Activated CD8-positive, alpha-beta memory T cell treated with anti-CD3 and anti-CD28 coated beads, Interleukin-2, amount 50 U/mL, for 24 hours (primary cell): Measurements from ENCODE around the gene GMDS.

ENCODE experiments used
- DNase-seq: peaks from one replicate; pipeline ENCODE4 v3.0.0-alpha.2; 2020; ENCODE audit errors: extremely low read depth

The GMDS gene

DNA sequence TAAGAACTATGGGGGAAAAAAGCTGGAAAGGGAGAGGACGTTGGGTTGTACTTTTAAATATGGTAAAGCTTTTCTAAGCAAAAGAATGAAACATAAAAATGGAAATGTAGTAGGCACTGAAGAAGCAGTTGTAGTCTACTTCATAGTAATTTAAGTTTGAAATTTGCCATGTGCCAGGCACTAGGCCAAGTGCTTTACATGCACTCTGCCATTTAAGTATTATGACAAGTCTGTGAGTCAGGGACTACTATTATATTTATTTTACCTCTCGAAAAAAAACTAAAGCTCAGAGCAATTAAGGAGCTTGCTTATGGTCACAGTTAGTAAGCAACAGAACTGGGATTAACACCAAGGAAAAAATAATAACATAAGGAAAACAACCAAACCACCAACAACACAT, 257.8 kb downstream of the GMDS start:
- no peak for DNase-seq

DNA sequence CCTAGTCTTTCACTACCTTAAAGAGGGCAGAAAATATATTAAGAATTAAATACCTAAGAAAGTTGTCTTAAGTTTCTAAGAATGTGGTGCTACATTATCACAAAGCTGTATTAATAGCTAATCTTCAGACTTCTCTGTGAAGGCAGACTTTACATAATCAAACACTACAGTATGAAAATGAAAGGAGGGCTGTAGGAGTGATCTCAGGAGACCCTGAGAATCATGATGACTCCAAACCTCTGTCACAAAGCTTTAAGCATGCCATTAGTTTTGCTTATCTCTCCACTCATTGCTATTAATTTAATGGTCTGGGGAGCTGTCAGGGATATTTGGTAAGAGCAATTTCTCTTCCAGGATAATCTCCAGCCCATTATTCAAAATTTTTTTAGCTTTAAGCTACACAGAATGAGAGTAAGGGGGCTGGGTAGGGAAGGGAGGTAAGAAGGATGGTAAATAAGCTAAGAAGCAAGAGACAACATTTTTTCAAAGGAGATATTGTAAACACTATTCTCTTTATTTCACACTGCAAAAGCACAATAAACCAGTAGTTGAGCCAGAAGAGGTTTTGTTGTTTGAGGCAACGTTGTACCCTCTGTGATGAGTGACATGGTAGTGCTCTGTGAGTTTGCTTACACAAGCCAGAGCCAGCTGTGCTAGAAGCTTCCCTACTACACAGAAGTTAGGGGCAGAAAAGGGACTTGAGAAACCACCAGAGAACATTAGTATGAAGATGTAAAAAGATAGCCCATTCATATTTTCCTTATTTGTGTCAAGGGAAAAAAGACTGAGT, 258.8 kb downstream of the GMDS start:
- no peak for DNase-seq

DNA sequence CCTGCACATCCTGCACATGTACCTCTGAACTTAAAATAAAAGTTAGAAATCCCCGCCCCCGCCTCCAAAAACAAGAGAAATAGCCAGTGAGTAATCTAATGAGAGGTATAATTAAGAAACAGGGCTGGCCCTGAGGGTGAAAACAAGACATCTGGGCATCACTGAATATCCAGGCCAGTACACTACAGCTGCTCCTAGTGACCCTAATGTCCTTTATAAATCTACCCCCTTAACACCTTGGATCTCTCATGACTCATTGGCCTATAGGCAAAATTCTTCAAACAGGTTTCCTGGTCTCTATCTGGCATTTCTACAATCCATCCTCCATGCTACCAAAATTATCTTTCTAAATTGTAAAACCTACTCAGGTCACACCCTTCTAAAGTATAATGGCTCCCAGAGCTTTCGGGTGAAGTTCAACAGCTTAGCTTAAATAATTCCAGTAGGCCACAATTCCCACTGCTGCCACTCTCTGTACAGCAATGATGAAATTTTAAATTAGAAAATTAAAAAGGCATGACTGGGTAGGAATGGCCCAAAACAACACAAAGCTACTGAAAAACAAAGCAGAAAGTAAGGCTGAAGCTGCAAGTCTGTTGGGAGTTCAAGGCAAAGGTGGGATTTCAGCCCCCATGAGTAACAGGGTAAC, 260.9 kb downstream of the GMDS start:
- DNase-seq: no peak

DNA sequence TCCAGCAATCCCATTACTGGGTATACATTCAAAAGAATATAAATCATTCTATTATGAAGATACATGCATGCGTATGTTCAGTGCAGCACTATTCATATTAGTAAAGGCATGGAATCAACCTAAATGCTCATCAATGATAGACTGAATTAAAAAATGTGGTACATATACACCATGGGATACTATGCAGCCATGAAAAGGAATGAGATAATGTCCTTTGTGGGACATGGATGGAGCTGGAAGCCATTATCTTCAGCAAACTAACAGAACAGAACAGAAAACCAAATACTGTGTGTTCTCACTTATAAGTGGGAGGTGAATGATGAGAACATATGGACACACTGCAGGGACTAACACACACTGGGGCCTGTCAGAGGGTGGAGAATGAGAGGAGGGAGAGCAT, 261.6 kb downstream of the GMDS start:
- no peak for DNase-seq

DNA sequence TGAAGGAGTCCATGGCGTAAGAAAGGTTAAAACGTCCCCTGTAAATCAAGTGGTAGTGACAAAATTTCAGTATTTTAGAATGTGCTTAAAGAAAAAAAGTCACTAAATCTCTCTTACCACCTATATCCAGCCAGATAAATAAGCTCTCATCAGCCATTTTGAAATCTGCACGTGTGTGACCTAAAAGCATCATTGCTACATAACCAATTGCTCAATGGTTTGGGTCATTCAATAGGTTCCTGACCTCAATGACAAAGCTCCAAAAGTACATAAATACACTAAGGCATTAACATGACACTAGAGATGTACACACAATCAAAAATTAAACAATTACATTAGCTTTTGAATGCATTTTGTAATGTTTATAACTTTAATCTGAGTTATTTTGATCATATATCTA, 272.4 kb downstream of the GMDS start:
- no peak for DNase-seq

DNA sequence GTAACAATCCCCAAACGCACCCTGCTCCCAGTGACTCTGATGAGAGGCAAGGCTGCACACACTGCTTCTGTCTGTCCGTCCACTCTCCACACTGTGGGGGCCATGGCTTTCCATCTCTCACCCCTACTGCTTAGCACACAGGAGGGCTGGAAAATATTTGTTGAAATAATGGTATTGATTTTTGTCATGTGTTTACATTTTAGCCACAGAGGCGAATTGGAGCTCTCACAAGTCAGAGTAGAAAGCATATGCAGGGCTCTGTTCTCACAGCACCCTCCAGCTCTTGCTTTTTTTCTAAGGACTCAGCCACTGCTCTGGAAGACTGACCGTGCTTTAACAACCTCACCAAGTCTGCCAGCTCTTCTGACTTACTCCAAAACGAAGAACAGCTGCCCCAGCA, 273.8 kb downstream of the GMDS start:
- DNase-seq: no peak

DNA sequence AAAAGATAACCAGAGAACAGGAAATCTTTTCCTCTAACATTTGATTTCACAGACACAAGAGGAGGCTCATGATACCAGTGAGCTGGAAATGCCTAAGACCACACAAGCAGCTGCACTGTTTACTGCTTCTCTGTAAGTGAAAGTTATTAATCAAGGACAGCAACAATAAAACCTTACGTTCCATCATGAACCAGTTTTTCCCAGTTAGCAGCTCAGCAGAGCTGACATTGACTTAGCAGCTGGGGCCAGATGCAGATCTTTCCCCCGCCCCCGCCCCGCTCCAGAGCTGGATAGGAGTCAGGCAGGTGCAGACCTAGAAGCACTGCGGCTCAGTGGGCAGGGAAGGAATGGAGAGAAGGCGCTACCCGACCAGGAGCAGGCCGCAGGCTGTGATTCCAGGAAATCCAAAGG, 275.2 kb downstream of the GMDS start:
- no peak for DNase-seq

DNA sequence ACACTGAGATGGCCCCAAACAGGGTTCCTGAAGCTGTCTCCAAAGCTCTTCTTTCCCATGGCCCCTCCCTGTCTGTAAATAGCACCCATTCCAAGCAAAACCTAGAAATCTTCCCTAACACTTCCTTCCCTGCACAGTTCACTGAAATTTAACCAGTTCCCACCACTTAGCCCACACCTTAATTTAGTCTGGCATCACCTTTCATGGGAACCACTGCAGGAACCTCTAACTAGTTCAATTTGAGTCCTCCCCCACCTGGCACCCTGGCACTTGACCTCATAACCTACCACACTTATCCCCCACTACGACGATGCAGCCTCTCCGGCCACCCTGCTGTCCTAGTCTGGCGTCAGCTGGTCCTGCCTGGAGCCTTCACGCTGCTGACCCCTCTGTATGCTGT, 278.7 kb downstream of the GMDS start:
- no peak for DNase-seq

DNA sequence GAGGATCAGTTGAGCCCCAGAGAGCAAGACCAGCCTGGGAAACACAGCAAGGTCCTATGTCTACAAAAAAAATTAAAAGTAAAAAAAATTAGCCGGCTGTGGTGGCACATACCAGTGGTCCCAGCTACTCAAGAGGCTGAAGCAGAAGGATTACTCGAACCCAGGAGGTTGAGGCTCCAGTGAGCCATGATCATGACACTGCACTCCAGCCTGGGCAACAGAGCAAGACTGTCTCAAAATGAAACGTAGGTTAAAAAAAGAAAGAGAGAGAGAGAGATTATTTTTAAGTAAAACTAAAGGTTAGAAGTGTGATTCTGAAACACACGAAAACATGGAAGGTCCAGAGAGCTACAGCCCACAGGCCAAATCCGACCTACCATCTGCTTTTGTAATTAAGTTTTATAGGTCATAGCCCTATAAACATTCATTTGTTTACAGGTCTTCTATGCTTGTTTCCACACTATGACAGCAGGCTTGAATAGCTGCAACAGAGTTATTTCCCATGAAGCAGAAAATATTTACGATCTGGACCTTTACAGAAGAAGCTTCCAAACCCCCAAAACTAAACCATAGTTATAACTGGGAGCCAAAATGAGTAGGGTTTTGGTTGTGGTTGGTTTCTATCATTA, 279.7 kb downstream of the GMDS start:
- no peak for DNase-seq

DNA sequence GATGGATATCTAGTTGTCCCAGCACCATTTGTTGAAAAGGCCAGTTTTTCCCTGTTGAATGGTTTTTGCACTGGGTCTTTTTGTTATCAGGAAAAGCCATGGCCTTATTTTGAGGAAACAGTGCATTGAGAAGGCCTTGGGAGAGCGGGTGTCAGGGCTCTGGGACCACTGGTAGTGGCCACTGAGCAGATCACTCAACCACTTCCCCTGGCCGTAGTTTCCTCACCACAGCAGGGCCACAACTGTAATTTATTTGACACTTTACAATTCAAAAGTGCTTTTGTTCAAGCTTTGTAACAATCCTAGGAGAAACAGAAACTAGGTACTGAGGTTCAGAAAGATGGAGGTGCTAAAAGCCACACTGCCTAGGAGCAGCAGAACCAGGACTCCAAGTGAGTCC, 281.8 kb downstream of the GMDS start:
- DNase-seq: no peak

DNA sequence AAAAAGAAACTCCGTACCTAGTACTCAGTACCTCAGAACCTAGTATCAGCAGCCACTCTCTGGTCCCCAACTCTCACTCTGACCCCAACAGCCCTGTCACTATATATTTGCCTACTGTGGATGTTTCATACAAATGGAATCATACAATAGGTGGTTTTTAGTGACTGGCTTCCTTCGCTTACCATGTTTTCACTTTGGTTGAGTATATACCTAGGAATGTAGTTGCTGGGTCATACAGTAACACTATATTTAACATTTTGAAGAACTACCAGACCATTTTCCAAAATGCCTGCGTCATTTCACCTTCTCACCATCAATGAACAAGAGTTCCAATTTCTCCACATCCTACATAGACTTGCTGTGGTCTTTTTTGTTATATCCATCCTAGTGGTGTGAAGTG, 283.2 kb downstream of the GMDS start:
- no peak for DNase-seq

DNA sequence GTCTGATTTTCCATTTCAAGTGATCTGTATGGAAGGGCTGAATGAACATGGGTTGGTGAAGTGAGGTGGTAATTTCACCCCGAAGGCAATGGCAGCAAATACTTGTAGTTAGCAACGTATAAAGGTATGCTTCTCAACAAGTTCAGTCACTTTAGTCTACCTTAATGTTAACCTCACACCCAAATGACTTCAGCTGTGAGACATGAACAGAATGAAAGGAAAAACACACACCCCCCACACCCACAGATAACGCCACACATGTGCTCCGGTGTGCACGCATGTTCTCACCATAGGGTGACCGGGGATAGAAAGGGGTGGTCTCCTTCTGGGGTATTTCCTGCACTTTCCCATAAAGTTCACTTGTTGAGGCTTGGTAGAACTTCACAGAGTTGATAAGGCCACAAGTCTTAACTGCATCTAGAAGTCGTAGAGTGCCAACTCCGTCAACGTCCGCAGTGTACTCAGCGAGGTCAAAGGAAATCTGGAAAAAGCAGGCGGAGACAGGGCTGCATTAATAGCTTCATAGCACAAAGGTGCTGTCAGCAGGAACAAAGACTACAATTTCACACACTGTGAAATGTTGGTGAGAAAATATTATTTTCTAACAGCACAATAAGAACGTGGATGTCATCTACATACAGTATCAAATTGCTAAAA, 284.8 kb downstream of the GMDS start:
- DNase-seq: no peak

DNA sequence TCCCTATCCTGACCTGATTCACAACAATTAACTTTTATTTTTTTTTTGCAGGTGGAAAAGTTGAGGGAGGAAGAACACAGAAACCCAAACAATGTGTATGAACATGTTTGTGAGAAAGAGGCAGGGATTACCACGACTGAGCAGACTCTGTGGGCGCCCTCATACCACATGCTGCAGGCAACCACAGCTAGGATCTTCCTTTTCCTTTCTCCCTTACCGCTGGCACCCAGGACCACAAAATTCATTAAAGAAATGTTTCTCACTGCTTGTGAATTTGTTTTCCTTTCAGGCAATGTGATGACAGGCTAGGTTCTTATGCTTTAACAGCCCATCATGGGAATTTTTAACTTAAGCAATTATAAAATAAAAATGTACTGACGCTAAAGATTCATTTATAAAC, 287.1 kb downstream of the GMDS start:
- DNase-seq: no peak

DNA sequence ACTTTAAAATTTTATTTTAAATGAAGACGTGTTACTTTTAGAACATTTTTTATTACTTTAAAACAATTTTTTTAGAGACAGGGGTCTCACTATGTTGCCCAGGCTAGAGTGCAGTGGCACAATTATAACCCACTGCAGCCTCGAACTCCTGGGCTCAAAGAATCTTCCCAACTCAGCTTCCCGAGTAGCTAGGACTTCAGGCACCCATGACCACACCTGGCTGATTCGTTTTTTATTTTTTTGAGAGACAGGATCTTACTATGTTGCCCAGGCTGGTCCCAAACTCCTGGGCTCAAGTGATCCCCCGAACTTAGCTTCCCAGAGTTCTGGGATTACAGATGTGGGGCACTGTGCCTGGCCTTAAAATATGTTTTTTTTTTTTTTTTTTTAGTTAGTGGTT, 287.7 kb downstream of the GMDS start:
- DNase-seq: no peak

DNA sequence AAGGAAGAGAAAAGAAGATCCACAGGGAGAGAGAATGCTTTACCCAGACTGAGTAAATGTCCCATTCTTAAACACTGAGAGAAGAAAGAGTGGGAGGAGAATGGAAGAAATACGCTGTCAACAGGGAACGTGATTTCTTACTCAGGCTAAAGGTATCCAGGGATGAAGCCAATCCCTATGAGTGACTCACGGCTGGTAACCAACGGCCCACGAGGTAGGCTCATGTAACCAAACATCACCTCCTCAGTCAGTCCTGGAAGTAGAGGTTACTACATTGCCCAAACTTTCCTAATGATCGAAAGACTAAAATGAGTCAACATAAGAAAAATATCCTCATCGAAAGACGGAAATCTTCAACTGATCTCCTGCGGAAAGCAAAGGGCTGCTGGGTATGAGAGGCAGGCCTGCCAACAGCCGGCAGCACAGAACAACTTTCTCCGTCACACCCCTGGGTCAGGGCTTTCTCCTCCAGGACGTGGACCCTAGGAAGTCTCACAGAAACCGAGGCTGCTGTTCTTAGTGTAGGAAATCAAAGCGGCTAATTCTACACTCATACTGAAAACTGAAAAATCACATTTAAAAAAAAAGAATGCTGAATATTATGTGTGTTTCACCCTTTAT, 292.6 kb downstream of the GMDS start:
- no peak for DNase-seq

DNA sequence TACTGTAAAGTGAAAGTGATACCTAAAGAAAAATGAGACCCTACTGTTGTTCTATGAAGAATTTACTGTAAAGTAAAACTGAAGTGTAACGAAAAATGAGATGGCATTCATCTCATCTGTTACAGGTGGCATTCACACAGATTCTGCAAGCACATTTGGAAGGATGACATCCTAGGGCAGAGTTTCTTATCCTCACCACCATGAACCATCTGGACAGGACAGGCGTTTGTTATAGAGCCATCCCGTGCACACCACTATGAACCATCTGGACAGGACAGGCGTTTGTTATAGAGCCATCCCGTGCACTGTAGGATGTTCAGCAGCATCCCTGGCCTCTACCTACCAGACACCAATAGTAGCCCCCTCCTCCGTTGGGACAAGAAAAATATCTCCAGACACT, 294.8 kb downstream of the GMDS start:
- no peak for DNase-seq

DNA sequence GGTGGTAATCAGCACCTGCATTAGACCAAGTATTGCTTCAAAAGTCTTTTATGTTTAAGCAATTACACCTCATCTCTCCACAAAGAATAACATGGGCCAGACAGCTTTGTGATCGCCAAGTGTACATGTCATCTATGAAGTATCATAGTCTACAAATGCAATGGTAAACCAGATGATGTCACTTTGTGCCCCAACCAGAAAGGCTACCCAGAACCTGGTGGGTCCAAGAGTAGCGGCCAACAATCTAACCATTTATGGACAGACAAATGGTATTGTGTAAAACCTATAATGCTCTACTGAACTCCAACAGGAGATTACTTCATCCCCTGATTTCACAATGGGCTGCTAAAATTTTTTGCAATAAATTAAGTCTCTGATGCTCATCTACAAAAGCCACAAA, 295.9 kb downstream of the GMDS start:
- DNase-seq: no peak

DNA sequence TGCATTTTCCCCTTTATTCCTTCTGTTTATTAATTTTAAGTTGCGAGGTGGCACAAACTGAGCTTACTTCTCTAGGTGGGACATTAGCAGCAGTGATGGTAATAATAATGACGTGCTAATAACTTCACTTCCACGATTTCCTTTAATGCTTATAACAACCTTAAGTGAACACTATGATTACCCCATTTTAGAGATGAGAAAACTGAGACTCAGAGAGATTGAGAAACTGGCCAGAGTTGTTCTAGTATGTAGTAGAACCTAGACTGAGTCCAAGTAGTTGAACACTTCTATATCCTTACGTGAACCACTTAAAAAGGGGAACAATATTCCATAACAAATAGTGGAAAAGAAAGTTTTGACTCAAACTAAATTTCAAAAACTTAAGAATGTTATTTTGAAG, 297.5 kb downstream of the GMDS start:
- DNase-seq: no peak

DNA sequence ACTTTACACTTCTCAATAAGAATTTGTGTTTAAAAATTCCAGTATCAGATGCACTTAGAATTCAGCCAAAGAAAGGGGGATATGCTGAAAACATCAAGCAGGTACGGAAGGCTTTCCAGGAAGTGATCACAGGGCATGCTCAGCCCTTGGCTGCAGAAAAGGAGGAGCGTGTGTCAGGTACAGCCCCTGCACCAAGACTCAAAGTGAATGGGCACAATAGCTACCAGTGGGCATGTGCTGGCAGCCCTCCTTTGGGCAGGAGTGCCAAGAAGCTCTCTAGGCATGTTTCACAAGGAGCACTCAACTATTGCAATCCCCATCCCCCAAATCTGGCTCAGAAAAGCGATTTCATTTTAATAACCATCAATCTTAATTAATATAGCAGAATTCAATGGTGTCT, 298.8 kb downstream of the GMDS start:
- DNase-seq: no peak

DNA sequence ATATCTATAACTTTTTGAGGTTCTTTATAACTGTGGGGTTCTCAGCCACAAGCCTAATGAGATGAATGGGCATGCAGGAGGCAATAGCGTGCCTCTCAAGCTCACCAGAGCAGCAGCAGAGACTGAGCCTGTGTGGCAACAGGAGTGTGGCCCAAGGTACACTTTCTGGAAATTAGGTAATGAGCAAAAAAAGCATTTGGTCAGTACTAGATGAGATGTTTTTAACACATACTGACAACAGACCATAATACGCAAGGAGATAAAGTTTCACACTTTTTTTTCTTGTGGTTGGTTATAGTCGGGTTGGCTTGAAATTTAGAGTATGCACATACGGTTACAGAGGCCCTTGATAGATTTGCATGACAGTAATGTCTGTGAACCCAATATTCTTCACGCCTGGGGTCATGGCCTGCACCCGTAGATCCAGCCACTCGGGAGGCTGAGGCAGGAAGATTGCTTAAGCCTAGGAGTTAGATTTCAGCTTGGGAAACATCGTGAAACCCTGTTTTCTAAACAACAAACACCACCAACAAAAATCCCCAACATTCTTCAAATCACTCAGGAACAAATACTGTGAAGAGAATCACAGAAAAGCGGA, 300.1 kb downstream of the GMDS start:
- no peak for DNase-seq

DNA sequence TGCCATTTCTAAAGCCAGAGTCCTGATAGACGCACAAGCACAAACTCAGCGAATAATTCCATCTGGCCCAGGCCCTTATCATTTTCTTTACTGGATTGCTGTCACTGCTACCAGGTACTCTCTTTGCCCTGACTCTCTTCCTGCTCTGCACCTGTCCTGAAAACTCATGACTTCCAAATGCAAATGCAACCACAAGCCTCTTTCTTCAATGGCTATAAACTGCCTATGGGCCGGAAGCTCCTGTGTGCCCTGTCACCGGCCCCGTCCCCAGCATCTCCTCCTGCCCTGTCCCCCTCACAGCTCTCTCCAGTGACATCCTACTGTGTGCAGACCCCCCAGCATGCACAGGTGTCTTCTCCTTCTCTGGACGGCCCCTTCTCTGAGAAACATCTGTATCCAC, 302.6 kb downstream of the GMDS start:
- no peak for DNase-seq

DNA sequence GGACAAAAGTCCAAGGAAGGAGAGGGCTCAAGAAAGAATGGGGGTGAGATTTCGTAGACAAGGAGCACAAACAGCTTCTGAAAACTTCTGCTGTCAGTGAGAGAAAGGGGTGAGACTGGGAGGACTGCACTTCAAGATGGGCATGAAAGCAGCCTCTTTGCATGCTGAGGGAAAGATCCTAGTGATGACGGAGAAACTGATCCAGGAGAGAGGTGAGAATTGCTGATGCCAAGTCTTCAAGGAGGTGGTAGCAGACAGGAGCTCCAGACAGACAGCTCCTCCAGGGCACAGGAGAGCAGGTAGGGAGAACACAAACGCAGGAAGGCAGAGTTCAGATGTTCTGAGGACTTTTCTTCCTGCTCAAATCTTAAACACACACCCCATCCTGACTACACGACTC, 303.9 kb downstream of the GMDS start:
- DNase-seq: no peak
